HepG2 (cell line): ENCODE results near the gene CFAP221. TPM values are rescaled to one million over a fixed set of nuclear protein-coding genes. Genes with fewer than 3 reads are reported as not detected.

Experiments
- ATAC-seq: fragments of 200-7000 bp; cut with Tn5 transposase; 3 replicates; pipeline ENCODE4 v1.9.1; 2020; ENCODE audit warnings: mild to moderate bottlenecking, moderate library complexity
- BruUV-seq: library from RNA; stranded (reverse); fragments of 400-500 nt; replicated peaks from 2 replicates; lab custom pipeline; 2021; lab: Mats Ljungman, UMichigan
- CTCF ChIA-PET: fragments of 300-600 bp; formaldehyde crosslinking; extraction: SDS; loops from one replicate; lab custom pipeline; 2021; ENCODE audit warnings: low total read pairs, inconsistent platforms, low intra/inter-chr PET ratio; lab: Yijun Ruan, JAX
- POLR2A ChIA-PET: fragments of 350-600 bp; sonication (Branson Sonifier 250); formaldehyde crosslinking; loops from one replicate; lab custom pipeline; 2020; ENCODE audit warnings: antibody characterized with exemption, inconsistent platforms; lab: Yijun Ruan, JAX
- DNase-seq: peaks from one replicate; pipeline ENCODE4 v3.0.0-alpha.2; 2015; ENCODE audit warnings: low spot score
- FAIRE-seq: peaks from 3 replicates; lab custom pipeline; 2011; peaks lifted over from hg19 to GRCh38; lab: Jason Lieb, UNC
- H2AFZ ChIP-seq: one replicate; pipeline ENCODE4 v1.6.1; 2011; ENCODE audit warnings: low read length, inconsistent platforms
- H3K27ac ChIP-seq: fragments of 300-600 bp; 3 replicates; pipeline ENCODE4 v1.8.0; 2011; ENCODE audit warnings: mixed run types, mild to moderate bottlenecking, mixed read lengths, low read length, inconsistent platforms; ENCODE audit not compliant: insufficient read depth; ENCODE audit errors: extremely low read length
- H3K27me3 ChIP-seq, 2 experiments: fragments of 200-600 bp in 1 of 2; 2 replicates in 1 of 2; 3 replicates in 1 of 2; pipeline versions ENCODE4 v1.6.0 to v1.8.0; 2011; ENCODE audit warnings: low read length in 2 of 2, mild to moderate bottlenecking in 2 of 2, moderate library complexity in 2 of 2, inconsistent platforms in 1 of 2; ENCODE audit not compliant: insufficient read depth in 2 of 2, control insufficient read depth in 1 of 2
- H3K36me3 ChIP-seq, 2 experiments: fragments of 200-600 bp in 1 of 2; replicated peaks in 1 of 2; 2 replicates in 1 of 2; 3 replicates in 1 of 2; pipeline versions ENCODE4 v1.5.1 to v1.8.0; 2011; ENCODE audit warnings: low read length in 2 of 2, inconsistent platforms in 1 of 2; ENCODE audit not compliant: insufficient read depth in 2 of 2, control insufficient read depth in 1 of 2
- H3K4me1 ChIP-seq: 2 replicates; pipeline ENCODE4 v1.5.1; 2012; ENCODE audit warnings: low read length, inconsistent platforms; ENCODE audit not compliant: insufficient read depth
- H3K4me2 ChIP-seq: 2 replicates; pipeline ENCODE4 v1.6.0; 2011; ENCODE audit warnings: low read depth, low read length, inconsistent platforms
- H3K4me3 ChIP-seq, 3 experiments: fragments of 200-600 bp in 1 of 3; sonication (generic), shearing (Covaris generic) in 1 of 3; replicated peaks in 1 of 3; 2 replicates each; pipeline ENCODE4 v1.5.1; 2011 to 2016; ENCODE audit warnings: low read length in 3 of 3, inconsistent platforms in 2 of 3, low read depth in 2 of 3, mild to moderate bottlenecking in 2 of 3, control low read depth in 1 of 3, mixed read lengths in 1 of 3; ENCODE audit not compliant: insufficient read depth in 1 of 3
- H3K79me2 ChIP-seq: one replicate; pipeline ENCODE4 v1.6.1; 2011; ENCODE audit warnings: low read length, inconsistent platforms; ENCODE audit not compliant: insufficient read depth
- H3K9ac ChIP-seq: 2 replicates; pipeline ENCODE4 v1.6.0; 2011; ENCODE audit warnings: mild to moderate bottlenecking, low read depth, low read length, inconsistent platforms; ENCODE audit not compliant: insufficient read depth
- H3K9me3 ChIP-seq: 2 replicates; pipeline ENCODE4 v1.5.1; 2012; ENCODE audit warnings: mild to moderate bottlenecking, low read length
- H4K20me1 ChIP-seq: 2 replicates; pipeline ENCODE4 v1.6.0; 2011; ENCODE audit warnings: inconsistent platforms, mild to moderate bottlenecking, low read length, moderate library complexity; ENCODE audit not compliant: insufficient read depth
- HMG20A ChIP-seq: IDR thresholded peaks from 2 replicates; pipeline ENCODE4 v1.6.1; 2016; ENCODE audit warnings: borderline replicate concordance
- HNRNPL ChIP-seq: fragments of 200-400 bp; formaldehyde crosslinking; IDR thresholded peaks from 2 replicates; pipeline ENCODE4 v1.6.1; 2017; ENCODE audit warnings: mild to moderate bottlenecking, low read depth, low read length
- JDP2 ChIP-seq: sonication (generic); formaldehyde crosslinking; IDR thresholded peaks from 2 replicates; pipeline ENCODE4 v1.8.1; 2022; ENCODE audit warnings: missing genetic modification reagents, borderline replicate concordance
- MED8 ChIP-seq: sonication (generic); formaldehyde crosslinking; IDR thresholded peaks from 2 replicates; pipeline ENCODE4 v1.8.1; 2023; ENCODE audit warnings: mild to moderate bottlenecking, missing genetic modification reagents; ENCODE audit not compliant: insufficient replicate concordance
- NBN ChIP-seq: fragments of 450-650 bp; conservative IDR thresholded peaks from 2 replicates; pipeline ENCODE4 v1.6.1; 2017
- REPIN1 ChIP-seq: sonication (generic); formaldehyde crosslinking; IDR thresholded peaks from 2 replicates; pipeline ENCODE4 v1.8.0; 2022; ENCODE audit warnings: missing genetic modification reagents, low read depth, mild to moderate bottlenecking, borderline replicate concordance
- ZNF230 ChIP-seq: sonication (generic); formaldehyde crosslinking; IDR thresholded peaks from 2 replicates; pipeline ENCODE4 v1.4.0; 2020; ENCODE audit warnings: mild to moderate bottlenecking, missing genetic modification reagents
- ZSCAN25 ChIP-seq: sonication (generic); formaldehyde crosslinking; IDR thresholded peaks from 2 replicates; pipeline ENCODE4 v1.8.0; 2022; ENCODE audit warnings: mild to moderate bottlenecking, missing genetic modification reagents
- WGBS: methylation state at CpG from one replicate; pipeline ENCODE4 v1.1.6; 2017; ENCODE audit warnings: low lambda C conversion rate; 5-methylcytosine and 5-hydroxymethylcytosine counted together
- in situ Hi-C: cut with HindIII; loops from 2 replicates; pipeline ENCODE4 v1.10.0; 2017; ENCODE audit warnings: low pct_unique_long_range_greater_than_20kb; ENCODE audit not compliant: extremely low pct_ligation_motif_present
- intact Hi-C: fragments of 100-400 bp; cut with micrococcal nuclease; formaldehyde crosslinking; loops from one replicate; pipeline ENCODE4 v1.10.0; 2022; ENCODE audit not compliant: unreplicated experiment
- polyA plus RNA-seq, 8 experiments: library from polyadenylated mRNA; depleted of rRNA in 3 of 8; stranded (reverse) in 7 of 8; unstranded in 1 of 8; fragments of >200 nt; fragmentation: Illumina TruSeq in 4 of 8; extraction: Trizol in 4 of 8; gene quantifications; 2 replicates each; pipeline versions ENCODE4 v1.2.1 to v1.2.3, GENCODE V29; 2011 to 2016; ENCODE audit warnings: low read depth in 4 of 8, missing spikeins in 1 of 8, mixed read lengths in 1 of 8; ENCODE audit not compliant: insufficient read depth in 1 of 8
- total RNA-seq, 5 experiments: library from RNA; depleted of rRNA; stranded (reverse); fragments of >200 nt; fragmentation: Illumina TruSeq; extraction: Trizol; gene quantifications; 2 replicates each; pipeline ENCODE4 v1.2.3, GENCODE V29; 2016; ENCODE audit warnings: low read depth in 1 of 5
- TF ChIP-seq, protein P1 (sequence below): IDR thresholded peaks from 2 replicates; pipeline ENCODE4 v1.6.1; 2018; ENCODE audit warnings: missing genetic modification reagents
- TF ChIP-seq, protein P2 (sequence below): sonication (generic); formaldehyde crosslinking; IDR thresholded peaks from 2 replicates; pipeline ENCODE4 v1.4.0; 2020; ENCODE audit warnings: missing genetic modification reagents, borderline replicate concordance
- TF ChIP-seq, protein P3 (sequence below): sonication (generic); formaldehyde crosslinking; IDR thresholded peaks from 2 replicates; pipeline ENCODE4 v1.5.0; 2020; ENCODE audit warnings: missing genetic modification reagents
- TF ChIP-seq, protein P4 (sequence below): sonication (generic); formaldehyde crosslinking; IDR thresholded peaks from 2 replicates; pipeline ENCODE4 v1.9.0; 2022; ENCODE audit warnings: missing genetic modification reagents, mild to moderate bottlenecking, borderline replicate concordance
- TF ChIP-seq, protein P5 (sequence below): sonication (generic); formaldehyde crosslinking; conservative IDR thresholded peaks from 2 replicates; pipeline ENCODE4 v1.8.0; 2022; ENCODE audit warnings: missing genetic modification reagents

Gene CFAP221
- total and polyA plus RNA-seq, 2 of the 13 experiments (the other 11 are each of a cell fraction or from before 2014, with no cell fraction given) = not detected

DNA sequence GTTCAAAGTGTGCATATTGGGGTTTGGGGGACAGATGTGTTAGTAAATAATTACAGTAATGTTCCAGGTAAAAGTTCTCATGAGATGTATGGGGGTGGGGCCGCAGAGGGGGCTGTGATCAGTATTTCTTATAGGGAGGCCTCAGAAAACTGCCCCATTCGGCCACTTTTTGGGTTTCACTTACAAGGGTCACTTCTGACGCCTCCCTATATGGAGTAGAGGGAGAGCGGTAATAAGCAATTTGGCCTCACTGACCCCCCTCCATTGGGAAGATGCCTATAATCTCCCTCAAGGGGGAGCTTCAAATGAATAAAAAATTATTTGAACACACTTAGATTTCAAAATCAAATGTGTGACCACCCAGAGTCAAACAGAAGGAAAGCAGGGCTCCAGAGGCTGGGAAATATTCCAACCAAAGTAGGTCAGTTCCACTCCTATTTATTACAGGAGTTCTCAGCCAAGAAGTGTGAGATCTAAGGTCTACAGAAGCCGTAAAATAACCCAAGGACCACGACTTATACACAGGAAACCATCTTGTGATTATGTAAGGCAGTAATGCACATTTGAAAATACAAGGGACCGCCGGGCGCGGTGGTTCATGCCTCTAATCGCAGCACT lies 22.7 kb upstream of the CFAP221 start (continued):
- TF ChIP-seq, protein P1, sequence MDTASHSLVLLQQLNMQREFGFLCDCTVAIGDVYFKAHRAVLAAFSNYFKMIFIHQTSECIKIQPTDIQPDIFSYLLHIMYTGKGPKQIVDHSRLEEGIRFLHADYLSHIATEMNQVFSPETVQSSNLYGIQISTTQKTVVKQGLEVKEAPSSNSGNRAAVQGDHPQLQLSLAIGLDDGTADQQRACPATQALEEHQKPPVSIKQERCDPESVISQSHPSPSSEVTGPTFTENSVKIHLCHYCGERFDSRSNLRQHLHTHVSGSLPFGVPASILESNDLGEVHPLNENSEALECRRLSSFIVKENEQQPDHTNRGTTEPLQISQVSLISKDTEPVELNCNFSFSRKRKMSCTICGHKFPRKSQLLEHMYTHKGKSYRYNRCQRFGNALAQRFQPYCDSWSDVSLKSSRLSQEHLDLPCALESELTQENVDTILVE = no peak

DNA sequence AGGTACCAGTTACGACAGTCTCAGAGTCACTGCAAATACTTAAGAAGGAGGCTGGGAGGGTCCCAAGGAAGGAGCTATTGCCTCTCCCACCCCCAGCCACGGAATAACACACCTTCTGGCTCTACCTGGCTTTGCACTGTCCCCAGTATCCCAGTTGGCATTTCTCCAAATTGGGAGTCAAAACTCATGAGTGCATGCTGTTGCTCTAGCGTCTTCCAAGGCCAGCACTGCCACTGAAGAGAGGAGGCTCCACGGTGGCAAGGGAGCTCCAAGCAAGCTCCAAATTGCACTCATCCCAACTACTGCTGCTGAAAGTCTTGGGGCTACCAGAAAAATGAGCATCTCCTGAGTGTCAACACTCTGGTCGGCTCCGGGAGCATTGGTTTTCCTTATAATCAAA lies 21.6 kb upstream of the CFAP221 start:
- Histone ChIP-seq H2AFZ (no peak overlapping the region), H3K4me2 (no peak overlapping the region), H3K27me3 (peaks cover 6 to 67% of the 10 kb centered on the region in 2 experiments; a peak in 4 of 5 replicates), H3K27ac (no peak overlapping the region), H3K9me3 (no peaks in the 10 kb centered on the region), H3K4me3 (no peak overlapping the region), H3K79me2 (no peaks in the 10 kb centered on the region), H4K20me1 (no peaks in the 10 kb centered on the region), H3K4me1 (no peaks in the 10 kb centered on the region), H3K36me3 (no peaks in the 10 kb centered on the region), H3K9ac (no peak overlapping the region)
- intact Hi-C loops (no loop called here), in situ Hi-C loops (no loop called here)
- DNase-seq (no peak), FAIRE-seq (no peak), ATAC-seq (no peak)
- BruUV-seq = no TSS peak
- WGBS = 12% methylated on average over 6 of the region's 6 CpGs
- POLR2A ChIA-PET = no interaction called here
- CTCF ChIA-PET = no interaction called here
- TF ChIP-seq JDP2 (CRISPR knock-in tag) (no peak), HNRNPL (no peak), ZNF230 (CRISPR knock-in tag) (no peak), ZSCAN25 (CRISPR knock-in tag) (no peak), NBN (no peak), MED8 (no peak), HMG20A (CRISPR knock-in tag) (no peak), REPIN1 (CRISPR knock-in tag) (no peak)
- TF ChIP-seq, protein P2, sequence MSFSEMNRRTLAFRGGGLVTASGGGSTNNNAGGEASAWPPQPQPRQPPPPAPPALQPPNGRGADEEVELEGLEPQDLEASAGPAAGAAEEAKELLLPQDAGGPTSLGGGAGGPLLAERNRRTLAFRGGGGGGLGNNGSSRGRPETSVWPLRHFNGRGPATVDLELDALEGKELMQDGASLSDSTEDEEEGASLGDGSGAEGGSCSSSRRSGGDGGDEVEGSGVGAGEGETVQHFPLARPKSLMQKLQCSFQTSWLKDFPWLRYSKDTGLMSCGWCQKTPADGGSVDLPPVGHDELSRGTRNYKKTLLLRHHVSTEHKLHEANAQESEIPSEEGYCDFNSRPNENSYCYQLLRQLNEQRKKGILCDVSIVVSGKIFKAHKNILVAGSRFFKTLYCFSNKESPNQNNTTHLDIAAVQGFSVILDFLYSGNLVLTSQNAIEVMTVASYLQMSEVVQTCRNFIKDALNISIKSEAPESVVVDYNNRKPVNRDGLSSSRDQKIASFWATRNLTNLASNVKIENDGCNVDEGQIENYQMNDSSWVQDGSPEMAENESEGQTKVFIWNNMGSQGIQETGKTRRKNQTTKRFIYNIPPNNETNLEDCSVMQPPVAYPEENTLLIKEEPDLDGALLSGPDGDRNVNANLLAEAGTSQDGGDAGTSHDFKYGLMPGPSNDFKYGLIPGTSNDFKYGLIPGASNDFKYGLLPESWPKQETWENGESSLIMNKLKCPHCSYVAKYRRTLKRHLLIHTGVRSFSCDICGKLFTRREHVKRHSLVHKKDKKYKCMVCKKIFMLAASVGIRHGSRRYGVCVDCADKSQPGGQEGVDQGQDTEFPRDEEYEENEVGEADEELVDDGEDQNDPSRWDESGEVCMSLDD = no peak
- TF ChIP-seq, protein P3, sequence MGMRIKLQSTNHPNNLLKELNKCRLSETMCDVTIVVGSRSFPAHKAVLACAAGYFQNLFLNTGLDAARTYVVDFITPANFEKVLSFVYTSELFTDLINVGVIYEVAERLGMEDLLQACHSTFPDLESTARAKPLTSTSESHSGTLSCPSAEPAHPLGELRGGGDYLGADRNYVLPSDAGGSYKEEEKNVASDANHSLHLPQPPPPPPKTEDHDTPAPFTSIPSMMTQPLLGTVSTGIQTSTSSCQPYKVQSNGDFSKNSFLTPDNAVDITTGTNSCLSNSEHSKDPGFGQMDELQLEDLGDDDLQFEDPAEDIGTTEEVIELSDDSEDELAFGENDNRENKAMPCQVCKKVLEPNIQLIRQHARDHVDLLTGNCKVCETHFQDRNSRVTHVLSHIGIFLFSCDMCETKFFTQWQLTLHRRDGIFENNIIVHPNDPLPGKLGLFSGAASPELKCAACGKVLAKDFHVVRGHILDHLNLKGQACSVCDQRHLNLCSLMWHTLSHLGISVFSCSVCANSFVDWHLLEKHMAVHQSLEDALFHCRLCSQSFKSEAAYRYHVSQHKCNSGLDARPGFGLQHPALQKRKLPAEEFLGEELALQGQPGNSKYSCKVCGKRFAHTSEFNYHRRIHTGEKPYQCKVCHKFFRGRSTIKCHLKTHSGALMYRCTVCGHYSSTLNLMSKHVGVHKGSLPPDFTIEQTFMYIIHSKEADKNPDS (CRISPR knock-in tag) = no peak
- TF ChIP-seq, protein P4, sequence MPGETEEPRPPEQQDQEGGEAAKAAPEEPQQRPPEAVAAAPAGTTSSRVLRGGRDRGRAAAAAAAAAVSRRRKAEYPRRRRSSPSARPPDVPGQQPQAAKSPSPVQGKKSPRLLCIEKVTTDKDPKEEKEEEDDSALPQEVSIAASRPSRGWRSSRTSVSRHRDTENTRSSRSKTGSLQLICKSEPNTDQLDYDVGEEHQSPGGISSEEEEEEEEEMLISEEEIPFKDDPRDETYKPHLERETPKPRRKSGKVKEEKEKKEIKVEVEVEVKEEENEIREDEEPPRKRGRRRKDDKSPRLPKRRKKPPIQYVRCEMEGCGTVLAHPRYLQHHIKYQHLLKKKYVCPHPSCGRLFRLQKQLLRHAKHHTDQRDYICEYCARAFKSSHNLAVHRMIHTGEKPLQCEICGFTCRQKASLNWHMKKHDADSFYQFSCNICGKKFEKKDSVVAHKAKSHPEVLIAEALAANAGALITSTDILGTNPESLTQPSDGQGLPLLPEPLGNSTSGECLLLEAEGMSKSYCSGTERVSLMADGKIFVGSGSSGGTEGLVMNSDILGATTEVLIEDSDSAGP (CRISPR knock-in tag) = no peak
- TF ChIP-seq, protein P5, sequence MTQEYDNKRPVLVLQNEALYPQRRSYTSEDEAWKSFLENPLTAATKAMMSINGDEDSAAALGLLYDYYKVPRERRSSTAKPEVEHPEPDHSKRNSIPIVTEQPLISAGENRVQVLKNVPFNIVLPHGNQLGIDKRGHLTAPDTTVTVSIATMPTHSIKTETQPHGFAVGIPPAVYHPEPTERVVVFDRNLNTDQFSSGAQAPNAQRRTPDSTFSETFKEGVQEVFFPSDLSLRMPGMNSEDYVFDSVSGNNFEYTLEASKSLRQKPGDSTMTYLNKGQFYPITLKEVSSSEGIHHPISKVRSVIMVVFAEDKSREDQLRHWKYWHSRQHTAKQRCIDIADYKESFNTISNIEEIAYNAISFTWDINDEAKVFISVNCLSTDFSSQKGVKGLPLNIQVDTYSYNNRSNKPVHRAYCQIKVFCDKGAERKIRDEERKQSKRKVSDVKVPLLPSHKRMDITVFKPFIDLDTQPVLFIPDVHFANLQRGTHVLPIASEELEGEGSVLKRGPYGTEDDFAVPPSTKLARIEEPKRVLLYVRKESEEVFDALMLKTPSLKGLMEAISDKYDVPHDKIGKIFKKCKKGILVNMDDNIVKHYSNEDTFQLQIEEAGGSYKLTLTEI (CRISPR knock-in tag) = no peak
- TF ChIP-seq, all 625 proteins: peak for 0
